NCI-H2171 treated with DMSO at 0.1 percent for 48 hours (cell line): Measurements from ENCODE around the gene TNFRSF19.

Experiments
- DNase-seq: peaks from one replicate; lab custom pipeline; 2025; lab: John Stamatoyannopoulos, UW

The TNFRSF19 gene

DNA sequence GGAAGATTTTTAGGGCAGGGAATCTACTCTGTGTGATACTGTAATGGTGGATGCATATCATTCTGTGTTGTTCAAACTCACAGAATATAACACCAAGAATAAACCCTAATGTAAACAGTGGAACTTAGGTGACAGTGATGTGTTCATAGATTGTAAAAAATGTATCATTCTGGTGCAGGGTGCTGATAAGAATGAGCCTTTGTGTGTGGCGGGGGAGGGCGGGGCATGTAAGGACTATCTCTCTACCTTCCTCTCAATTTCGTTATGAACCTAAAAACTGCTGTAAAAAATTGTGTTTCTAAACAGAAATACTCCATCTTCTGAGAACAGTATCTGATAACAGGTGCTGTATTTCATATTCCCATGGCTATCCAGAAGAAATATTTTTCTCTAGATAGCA is 35.6 kb downstream of the TNFRSF19 start:
- no peak for DNase-seq

DNA sequence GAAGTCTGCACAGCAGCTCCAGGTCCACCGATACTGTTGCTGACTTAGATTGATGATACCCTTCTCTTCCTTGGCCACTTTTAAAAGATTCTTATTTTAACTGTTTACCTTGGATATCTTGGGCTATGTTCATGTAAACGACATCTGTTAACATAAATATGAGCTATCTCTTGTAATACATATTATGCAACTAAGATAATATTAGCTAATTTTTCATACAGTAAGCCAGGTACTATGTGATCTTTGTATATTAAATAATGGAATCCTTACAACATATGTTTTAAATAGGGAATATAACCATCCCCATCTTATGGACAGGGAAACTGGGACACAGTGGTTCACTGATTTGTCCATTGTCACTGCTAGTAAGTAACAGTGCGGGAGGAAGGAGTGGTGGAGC is 37.9 kb downstream of the TNFRSF19 start:
- no peak for DNase-seq

DNA sequence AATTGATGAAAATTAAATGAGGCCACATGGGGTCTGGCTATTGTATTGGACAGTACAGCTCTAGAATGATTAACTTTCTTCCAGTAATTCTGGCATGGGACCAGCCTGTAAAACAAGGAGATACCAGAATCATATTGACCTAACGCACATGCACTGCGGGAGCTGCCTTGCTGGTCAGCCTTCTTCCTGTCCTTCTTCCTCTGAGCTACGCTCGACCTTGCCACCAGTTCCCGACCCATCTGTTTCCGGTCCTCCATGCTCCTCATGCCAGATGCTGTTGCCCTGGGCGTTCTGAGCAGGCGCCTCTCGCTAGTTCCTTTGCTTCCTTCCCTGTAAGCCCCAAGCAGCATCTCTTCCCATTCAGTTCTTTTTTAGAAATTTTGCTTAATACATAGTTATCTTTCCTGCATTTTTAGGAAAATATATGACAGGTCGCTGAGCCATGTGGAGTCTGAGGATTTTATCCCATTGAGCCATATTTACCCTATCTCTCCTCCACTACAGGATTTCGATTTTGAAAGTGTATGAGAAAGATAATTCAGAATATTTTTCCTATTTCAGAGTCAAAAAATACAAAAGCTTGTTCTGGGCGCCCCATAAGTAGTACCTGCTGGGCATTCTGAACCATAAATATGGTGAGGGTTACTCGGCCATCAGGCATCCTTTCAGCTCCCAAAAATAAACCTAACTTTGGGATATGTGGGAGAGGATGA is 38.6 kb downstream of the TNFRSF19 start:
- DNase-seq = peak; percentile 57

DNA sequence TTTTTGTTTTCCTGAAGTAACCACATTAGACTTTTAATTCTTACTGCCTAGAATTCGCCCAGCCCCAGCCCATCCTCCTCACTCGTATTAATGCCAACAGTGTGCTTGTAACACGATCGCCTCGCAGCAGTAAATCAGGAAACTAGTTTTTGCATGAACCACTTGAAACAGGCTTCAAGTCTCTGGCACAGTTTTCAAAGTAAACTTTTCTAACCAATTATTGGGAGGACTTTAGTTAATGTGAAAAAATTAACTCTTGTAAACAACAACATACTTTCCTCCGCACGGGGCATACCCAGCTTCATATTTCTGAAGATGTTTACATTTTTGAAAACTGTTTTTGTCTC is 39.2 kb downstream of the TNFRSF19 start:
- DNase-seq = peak; percentile 51

DNA sequence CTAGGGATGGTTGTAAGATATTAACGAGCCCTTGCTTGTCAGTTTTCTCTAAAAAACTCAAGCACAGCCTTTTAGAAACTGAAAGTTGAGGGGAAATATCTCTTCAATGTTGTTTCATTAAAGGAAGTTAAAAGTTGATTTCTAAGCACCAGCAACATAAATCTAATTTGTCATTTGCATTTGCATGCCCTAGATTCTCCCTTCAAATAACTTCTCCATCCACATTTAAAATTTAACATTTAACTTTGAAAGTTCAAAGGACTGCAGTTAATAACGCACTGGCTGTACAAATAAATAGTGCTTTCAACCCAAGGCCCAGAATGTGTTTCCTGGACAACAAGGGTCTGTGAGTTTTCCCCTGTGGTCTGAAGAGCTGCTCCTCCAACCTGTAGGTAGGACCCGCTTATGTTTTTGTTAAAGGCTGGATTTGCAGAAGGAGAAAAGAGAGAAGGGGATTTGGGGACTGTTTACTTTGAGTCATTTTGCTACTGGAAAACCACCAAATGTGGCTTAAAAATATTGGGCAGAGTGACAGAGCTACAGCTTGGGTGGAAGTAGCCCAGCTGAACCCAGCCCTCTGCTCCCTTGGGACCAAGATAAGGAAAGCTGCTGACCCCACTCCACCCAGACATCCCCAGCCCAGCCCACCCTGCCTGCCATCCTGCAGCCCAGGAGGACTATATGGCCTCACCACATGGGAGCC is 39.8 kb downstream of the TNFRSF19 start:
- DNase-seq = no peak

DNA sequence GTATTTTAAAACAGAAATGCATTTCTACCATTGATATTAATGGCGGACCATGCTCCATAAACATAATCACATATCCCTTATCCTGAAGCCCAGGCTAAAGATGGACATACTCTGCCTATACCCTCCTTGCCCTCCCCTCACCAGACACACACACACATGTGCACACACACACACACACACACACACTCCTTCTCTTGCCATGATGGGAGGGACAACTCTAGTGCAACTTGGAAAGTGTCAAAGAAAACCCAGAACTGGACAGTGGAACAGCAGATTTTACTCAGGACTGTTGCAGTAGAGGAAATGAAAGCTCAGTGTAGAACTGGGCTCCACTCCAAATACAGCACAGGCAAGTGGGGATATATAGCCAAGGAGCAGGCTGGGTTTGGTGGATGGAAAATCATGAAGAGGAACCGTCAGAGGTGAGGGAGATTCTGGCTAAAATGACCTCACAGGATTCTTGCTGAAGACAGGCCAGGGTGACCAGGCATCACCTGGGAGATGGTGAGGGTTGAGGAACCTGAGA is 40.8 kb downstream of the TNFRSF19 start:
- no peak for DNase-seq

DNA sequence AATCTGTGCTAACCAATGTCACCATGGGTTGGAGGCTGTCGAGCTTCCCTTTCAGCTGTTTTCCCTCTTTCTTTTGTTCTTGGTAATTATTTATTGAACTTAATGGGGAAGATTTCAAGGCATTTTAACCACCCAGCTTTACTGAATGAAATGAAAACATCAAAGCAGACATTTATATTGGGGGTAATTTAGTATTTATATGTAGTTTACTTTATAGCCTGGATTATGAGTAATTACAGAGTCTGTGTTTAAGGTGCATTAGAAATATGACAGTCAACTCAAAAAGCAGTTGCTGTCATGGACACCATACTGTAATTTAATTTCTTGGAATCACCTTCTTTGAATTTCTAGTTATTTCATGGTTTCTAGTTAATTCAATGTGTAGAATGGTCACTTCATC is 42.0 kb downstream of the TNFRSF19 start:
- DNase-seq = no peak

DNA sequence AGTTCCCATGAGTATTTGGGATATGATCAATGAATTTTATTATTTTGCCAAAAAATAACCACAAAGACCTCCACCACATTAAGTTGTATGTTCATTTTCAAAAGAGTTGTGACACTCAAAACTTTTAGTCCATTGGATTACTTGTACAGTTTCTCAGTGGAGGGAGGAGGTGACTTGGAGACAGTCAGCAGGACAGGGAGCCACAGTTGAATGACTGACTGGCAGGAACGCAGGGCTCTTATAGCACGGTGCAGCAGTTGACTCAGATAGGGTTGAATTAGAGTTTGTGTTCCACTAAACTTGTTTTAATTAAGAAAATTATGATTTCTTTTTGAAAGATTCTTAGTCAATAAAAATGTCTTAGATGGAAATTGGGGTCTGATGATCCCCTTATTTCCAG is 42.5 kb downstream of the TNFRSF19 start:
- no peak for DNase-seq

DNA sequence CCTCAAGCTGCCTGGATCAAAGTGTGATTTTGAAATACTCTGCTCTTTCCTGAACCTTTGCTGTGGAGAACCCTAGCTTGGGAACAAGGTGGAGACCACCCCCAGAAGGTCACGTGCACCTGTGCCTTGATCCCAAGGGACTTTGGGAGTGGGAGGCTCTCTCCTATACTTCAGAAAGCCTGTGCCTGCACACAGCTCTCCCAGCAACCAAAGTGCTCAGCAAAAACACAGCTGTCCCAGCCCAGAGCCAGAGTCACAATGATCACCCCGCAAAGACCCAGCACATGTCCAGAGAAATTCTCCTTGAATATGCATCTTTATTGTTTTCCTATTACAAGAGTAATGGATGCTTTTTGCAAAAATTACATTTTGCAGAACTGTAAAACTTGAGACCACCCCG is 43.4 kb downstream of the TNFRSF19 start:
- DNase-seq = peak; percentile 0

DNA sequence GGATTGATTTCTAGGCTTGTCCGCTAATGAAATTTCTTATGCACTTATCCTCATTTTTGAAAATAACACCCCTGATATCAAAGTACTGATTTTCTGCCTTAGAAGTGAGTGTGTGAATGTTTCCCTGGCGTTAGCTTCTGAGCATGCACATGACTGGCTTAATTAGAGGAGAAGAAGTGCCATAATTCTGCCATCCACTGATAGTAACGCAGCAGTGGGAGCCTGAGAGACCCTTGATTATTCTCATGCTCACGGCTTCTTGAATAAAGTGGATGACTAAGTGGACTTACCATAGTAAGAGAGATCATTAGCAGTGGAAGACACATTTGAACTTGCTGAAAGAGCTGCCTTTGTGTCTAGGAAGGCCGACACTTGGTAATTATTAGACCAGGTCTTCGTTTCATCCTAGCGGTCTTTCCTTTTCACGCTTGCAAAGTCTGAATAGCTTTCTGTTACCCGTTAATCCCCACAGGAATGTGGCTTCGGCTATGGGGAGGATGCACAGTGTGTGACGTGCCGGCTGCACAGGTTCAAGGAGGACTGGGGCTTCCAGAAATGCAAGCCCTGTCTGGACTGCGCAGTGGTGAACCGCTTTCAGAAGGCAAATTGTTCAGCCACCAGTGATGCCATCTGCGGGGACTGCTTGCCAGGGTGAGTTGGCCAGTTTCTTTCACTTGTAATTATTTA is 45.3 kb downstream of the TNFRSF19 start:
- no peak for DNase-seq

DNA sequence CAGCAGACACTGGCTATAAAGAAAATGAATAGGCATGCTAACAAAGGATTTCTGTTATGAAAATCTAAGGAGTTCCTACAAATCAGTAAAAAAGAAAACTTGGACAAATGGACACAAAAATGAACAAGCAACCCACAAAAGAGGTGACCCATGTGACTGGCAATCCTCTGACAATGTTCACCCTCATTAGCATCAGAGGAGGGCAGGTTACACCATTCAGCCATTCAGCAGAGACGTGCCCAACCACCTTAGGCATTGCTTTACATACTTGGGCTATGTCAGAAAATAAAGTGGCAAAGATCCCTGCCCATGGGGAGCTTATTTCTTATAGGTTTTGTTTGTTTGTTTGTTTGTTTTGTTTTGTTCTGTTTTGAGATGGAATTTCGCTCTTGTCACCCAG is 46.0 kb downstream of the TNFRSF19 start:
- DNase-seq = no peak

DNA sequence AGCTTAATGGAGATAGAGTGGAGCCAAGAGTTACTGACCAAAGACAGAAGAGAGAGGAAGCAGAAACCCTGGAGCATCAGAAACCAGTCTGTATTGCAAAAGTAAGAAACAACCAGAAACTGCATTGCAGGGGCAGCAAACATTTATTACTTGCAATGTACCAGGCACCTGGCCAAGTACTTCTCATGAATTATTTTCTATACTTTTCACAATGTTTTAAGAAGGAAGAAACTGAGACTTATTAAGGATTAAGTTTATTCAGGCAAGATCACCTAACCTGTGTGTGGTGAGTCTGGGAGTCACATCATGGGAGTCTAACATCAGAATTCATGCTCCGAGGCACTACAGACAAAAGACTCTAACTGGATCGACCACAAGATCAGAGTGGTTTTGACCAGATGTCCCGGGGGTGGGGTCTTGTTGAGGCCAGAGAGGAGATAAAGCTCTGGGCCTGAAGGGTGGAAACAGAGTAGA is 47.4 kb downstream of the TNFRSF19 start:
- DNase-seq = no peak

DNA sequence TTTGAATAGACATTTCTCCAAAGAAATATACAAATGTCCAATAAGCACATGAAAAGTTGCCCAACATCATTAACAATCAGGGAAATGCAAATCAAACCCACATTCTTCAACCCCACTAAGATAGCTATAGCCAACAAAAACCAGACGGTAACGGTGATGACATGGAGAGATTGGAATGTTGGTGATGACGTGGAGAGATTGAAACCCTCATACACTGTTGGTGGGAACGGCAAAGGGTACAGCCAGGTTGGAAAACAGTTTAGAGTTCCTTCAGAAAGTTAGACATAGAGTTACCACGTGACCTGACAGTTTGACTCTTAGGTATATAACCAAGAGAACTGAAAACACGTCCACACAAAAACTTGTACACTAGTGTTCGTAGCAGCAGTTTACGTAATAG is 48.1 kb downstream of the TNFRSF19 start:
- no peak for DNase-seq

DNA sequence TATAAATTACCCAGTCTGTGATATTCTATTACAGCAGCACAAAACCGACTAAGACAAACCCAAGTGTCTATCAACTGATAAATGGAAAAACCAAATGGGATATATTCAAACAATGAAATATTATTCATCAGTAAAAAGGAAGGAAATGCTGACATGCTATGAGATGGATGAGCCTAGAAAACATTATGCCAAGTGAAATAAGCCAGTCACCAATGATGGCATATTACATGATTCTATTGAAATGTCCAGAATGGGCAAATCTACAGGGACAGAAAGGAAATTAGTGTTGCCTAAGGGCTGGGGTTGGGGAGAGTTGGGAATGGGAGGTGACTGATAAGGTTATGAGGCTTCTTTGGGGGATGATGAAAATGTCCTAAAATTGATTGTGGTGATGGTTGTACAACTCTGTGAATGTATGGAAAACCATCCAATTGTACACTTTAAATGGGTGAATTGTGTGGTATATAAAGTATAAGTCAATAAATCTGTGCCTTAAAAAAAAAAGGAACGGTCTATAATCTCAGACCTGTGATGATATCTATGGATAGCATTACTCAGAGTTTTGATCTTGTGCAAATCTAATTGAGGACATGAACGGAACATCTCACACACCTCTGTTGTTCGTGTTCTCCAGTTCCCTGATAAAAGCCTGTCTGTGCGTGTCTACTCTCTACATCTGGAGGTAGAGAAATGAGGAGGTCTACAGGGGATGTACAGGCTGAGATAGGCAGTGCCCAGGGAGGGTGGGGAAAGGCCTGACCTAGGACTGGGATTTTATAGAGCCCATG is 49.0 kb downstream of the TNFRSF19 start:
- DNase-seq = no peak

DNA sequence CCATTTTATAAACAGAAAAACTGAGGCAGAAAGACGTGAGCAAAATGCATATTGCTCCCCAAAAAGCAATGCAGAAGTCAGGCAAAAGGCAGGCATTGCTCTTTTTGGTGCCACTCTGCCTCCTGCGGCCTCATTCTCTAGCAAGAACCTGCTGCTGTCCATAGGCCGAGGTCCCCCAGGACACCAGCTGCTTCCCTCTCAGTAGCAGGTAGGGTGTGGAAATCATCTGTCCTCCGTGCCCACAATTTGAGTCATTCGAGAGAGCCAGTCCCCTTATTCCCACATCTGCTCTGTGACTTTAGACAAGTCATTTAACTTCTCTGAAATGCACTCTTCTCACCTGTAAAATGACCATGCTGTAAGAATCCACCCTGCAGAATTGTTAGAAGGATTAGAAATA is 50.0 kb downstream of the TNFRSF19 start:
- no peak for DNase-seq

DNA sequence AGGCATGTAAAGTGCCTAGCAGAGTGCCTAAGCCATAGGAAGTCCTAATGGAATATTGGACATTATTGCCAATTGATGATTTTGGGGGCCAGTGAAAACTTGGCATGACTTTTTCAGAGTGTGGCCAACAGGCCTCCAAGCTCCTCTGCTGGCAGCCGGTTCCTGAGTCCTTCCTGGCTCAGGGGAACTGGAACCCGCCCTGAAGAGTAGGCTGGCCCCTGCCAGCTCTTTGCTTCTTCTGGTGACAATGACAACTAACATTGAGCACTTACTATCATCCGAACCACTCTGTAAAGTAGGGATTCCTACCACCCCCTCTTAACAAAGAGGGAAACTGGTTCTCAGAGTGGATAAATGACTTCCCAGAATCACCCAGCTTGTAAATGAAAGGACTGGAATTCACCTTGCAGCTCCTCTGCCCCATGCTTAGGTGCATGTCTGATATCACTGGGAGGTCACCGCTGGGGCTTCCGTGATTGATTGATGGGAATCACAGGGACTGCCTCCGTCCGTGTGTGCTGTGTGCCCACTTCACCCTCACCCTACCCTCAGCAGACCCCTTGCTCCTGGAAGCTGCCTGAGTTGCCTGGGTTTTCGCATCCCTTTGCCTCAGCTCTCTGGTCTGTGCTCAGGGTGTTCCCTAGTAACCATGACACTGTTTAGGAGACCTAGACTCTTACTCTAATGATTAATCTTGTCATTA is 50.6 kb downstream of the TNFRSF19 start:
- DNase-seq = no peak

DNA sequence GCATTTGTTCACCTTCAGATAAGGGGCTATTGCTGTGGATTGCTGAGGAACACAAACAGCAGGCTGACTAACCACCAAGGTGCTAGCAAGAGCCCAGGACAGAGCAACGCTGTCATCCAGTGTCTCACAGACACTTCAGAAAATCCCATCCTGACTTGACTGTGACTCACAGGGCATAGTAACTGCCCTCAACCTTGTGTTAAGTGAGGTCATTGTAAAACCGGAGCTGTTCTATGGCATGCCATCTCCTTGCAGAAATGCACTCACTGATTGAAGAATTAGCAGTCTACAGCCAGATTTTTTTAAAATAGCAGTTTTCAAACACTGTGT is 51.1 kb downstream of the TNFRSF19 start:
- DNase-seq = no peak

DNA sequence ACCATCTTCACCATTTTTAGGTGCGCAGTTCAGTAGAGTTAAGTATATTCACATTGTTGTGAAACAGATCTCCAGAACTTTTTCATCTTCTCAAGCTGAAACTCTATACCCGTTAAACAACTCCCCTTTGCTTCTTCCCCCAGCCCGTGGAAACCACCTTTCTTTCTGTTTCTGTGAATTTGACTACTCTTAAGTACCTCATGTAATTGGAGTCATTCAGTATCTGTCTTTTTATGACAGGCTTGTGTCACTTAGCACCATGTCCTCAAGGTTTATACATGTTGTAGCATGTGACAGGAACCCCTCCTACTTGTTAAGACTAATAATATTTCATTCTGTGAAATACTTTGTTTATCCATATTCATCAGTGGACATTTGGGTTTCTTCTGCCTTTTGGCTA is 52.8 kb downstream of the TNFRSF19 start:
- DNase-seq = peak; percentile 3

DNA sequence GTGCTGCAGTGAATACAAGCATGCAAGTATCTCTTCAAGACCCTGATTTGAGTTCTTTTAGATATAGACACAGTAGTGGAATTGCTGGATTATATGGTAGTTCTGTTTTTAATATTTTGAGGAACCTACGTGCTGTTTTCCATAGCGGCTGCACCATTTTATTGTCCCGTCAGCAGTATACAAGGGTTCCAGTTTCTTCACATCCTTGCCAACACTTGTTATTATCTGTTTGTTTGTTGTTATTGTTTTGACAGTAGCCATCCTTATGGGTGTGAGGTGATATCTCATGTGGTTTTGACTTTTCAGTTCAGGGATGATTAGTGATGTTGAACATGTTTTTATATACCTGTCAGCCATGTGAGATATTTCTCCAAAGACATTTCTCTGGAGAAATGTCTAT is 53.2 kb downstream of the TNFRSF19 start:
- DNase-seq = no peak

DNA sequence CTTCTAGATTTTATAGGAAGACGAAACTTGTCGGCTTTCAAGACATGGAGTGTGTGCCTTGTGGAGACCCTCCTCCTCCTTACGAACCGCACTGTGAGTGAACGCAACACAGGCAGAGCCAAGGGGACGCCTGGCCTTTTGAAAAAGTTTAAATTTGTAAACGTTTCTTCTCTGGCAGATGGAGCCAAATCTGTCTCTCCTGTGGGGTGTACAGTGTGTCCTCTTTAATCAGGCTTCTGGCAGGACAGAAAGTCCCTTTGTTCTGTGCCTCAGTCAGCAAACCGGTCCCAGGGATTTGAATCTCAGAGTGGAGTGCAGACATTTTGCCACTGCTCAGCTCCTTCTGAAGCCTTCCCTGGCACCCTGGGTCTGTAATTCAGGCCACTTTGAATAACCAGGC is 56.5 kb downstream of the TNFRSF19 start:
- DNase-seq = no peak

DNA sequence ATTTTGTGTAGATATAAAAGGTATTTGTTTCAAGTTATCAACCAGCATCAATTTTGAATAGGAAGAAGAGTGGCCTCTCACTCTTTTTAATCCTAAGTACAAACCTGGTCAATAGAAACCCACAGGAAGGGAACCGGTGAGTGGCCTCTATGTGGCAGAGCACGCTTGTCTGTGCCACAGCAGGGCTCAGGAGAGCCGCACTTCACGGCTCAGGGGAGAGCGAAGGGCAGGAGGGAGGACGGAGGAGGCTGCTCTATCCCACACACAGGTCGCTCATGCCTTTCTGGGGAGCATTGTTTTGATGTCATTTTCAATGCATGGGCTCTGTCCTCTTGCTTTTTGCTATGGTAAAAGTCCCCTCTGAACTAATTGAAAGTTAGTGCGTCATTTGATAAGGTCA is 57.2 kb downstream of the TNFRSF19 start:
- no peak for DNase-seq

DNA sequence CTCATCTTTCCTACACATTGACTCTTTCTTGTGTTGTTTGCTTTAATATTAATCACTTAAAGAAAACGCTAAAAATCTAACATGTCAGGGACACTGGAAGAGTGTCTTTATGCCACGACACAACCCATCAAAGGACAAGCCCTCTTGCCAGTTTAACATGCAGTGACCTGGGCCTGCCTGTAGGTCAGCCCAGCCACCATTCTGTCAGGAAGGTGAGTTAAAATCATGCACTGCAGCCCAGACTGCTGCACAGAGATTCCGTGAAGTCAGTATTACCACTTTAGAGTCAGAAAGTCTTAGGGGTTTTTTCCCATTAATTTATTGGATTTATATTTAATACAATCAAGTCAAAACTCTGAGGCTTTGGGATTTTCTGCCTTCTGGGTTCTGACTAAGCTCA is 58.0 kb downstream of the TNFRSF19 start:
- DNase-seq = no peak
